ENCODE results near the gene CEP170B. TPM values are rescaled to one million over a fixed set of nuclear protein-coding genes. Genes with fewer than 3 reads are reported as not detected.
A peak's percentile ranks its signal among the peaks of the same experiment; 100 is the strongest.
"Not testable (repeated sequence)": the region's sequence is repeated elsewhere in the genome, so short reads cannot be mapped to it uniquely, and the experiment has no call there.

The CEP170B gene
- total and polyA plus RNA-seq, 3 donors from 2014 or later = 33.9 to 79.7 (median 73.9) TPM

DNA sequence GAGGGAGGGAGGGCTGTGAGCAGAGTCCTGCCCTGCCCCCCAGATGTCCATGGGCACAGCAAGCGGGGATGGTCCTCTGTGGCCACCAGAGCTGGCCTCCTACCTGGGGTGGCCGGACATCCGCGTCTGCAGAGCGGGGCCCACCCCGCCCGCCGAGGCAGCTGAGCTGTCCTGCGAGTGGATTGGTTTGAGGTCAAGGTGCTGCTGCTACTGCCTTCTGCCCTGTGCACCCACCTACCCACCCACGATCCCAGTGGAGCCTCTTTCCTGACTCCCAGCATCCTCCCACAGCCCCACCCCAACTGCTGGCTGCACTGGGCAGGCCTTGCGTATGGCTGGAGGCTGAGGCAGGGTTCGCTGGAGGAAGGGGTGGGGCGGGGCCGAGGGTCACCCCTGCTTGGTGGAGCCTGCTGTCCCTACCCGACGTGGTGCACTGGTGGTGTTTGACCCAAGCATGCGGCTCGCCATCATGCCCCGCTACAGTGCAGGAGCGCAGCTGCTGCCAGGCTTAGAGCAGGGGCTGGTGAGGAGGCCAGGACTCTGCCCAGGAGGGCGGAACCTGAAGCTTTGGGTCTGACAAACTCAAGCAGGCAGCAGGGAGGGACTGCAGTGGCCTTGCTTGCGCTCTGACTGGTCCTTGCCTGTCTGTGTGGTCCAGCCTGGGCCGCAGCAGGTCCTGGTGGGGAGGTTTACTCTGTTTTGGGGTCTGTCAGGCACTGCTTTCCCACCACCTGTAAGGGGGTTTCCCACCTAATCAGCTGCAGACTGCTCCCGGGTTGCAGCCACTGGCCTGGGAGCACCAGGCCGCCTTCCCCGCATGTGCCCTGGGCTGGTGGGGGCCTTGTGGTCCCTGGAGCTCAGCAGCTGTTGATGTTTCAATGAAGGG, 23.7 kb downstream of the CEP170B start:
- Histone ChIP-seq H3K36me3 (ENCODE audit: low read depth, missing control alignments) (no peaks in the 10 kb centered on the region), H3K4me1 (no peaks in the 10 kb centered on the region), H3K27me3 (no peaks in the 10 kb centered on the region), H3K4me3 (no peak overlapping the region), H3K9me3 (no peaks in the 10 kb centered on the region), H3K27ac (no peak overlapping the region)
- DNase-seq = peak; percentile 12
- 95% methylated on average over 22 of the region's 26 CpGs; no CpG with 5 or more reads in 1 of the 2 donors for WGBS, 2 donors
- TF ChIP-seq POLR2A (IDR thresholded peaks at IDR 0.05) = no peak
- TF ChIP-seq, protein P1, sequence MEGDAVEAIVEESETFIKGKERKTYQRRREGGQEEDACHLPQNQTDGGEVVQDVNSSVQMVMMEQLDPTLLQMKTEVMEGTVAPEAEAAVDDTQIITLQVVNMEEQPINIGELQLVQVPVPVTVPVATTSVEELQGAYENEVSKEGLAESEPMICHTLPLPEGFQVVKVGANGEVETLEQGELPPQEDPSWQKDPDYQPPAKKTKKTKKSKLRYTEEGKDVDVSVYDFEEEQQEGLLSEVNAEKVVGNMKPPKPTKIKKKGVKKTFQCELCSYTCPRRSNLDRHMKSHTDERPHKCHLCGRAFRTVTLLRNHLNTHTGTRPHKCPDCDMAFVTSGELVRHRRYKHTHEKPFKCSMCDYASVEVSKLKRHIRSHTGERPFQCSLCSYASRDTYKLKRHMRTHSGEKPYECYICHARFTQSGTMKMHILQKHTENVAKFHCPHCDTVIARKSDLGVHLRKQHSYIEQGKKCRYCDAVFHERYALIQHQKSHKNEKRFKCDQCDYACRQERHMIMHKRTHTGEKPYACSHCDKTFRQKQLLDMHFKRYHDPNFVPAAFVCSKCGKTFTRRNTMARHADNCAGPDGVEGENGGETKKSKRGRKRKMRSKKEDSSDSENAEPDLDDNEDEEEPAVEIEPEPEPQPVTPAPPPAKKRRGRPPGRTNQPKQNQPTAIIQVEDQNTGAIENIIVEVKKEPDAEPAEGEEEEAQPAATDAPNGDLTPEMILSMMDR (IDR thresholded peaks at IDR 0.05) = no peak
- intact Hi-C loops (cut with DNase I; ENCODE audit: low total_unique reads) = no loop called here

DNA sequence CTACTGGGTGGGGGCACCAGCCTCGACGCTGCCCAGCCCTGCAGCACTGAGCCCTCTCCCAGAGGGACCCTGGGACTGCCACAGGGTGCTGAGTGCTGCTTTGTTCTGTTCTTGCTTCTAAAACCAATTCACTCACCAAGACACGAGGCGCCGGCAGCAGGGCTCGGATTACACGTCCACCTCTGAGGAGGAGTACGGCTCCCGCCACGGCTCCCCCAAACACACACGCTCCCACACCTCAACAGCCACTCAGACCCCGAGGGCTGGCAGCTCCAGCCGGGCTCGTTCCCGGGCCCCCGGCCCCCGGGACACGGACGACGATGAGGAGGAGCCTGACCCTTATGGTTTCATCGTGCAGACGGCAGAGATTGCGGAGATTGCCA, 24.3 kb downstream of the CEP170B start:
- Histone ChIP-seq H3K27ac (no peak overlapping the region), H3K9me3 (no peaks in the 10 kb centered on the region), H3K36me3 (ENCODE audit: low read depth, missing control alignments) (no peaks in the 10 kb centered on the region), H3K27me3 (no peaks in the 10 kb centered on the region), H3K4me1 (no peaks in the 10 kb centered on the region), H3K4me3 (no peak overlapping the region)
- TF ChIP-seq, protein P1 (IDR thresholded peaks at IDR 0.05) = no peak
- TF ChIP-seq POLR2A (IDR thresholded peaks at IDR 0.05) = no peak
- intact Hi-C loops (cut with DNase I; ENCODE audit: low total_unique reads) = no loop called here
- 90 to 94% methylated on average over 19 to 23 of the region's 23 CpGs for WGBS, 2 donors
- peak; percentile 12 for DNase-seq

DNA sequence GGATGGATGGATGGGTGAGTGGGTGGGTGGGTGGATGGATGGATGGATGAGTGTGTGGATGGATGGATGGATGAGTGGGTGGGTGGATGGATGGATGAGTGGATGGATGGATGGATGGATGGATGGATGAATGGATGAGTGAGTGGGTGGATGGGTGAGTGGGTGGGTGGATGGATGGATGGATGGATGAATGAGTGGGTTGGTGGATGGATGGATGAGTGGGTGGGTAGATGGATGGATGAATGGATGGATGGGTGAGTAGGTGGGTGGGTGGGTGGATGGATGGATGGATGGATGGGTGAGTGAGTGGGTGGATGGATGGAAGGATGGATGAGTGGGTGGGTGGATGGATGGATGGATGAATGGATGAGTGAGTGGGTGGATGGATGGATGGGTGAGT, 25.2 kb downstream of the CEP170B start:
- not testable (repeated sequence) for H3K27me3 ChIP-seq; H3K27ac ChIP-seq; H3K4me3 ChIP-seq; H3K9me3 ChIP-seq; DNase-seq; H3K4me1 ChIP-seq; H3K36me3 ChIP-seq (ENCODE audit: low read depth, missing control alignments)
- intact Hi-C loops (cut with DNase I; ENCODE audit: low total_unique reads) = loop anchor here (10.0 kb wide), 1 partner anchor 155 kb away; no protein-coding TSS in a partner anchor

- H3K36me3 ChIP-seq (ENCODE audit: low read depth, missing control alignments) = no peaks in the 10 kb centered on the region
- no peak overlapping the region for H3K4me3 ChIP-seq
- H3K27me3 ChIP-seq = no peaks in the 10 kb centered on the region
- TF ChIP-seq, protein P1 (IDR thresholded peaks at IDR 0.05) = no peak
- no peak for TF ChIP-seq POLR2A (IDR thresholded peaks at IDR 0.05)
- H3K27ac ChIP-seq = no peak overlapping the region
- H3K4me1 ChIP-seq = peaks cover 4% of the 10 kb centered on the region
- no peaks in the 10 kb centered on the region for H3K9me3 ChIP-seq
- WGBS, 2 donors = 95 to 100% methylated on average over 4 of the region's 4 CpGs
- no peak for DNase-seq
- intact Hi-C loops (cut with DNase I; ENCODE audit: low total_unique reads) = loop anchor here (10.0 kb wide), 1 partner anchor 154 kb away; no protein-coding TSS in a partner anchor
Observed at GRCh38 chr14:104891121-104891551, 26.1 kb downstream of the CEP170B start.

GRCh38 chr14:104891664-104892530, 26.8 kb downstream of the CEP170B start:
- Histone ChIP-seq H3K36me3 (ENCODE audit: low read depth, missing control alignments) (no peaks in the 10 kb centered on the region), H3K4me1 (peaks cover 4% of the 10 kb centered on the region), H3K27ac (no peak overlapping the region), H3K4me3 (no peak overlapping the region), H3K9me3 (no peaks in the 10 kb centered on the region), H3K27me3 (no peaks in the 10 kb centered on the region)
- WGBS, 2 donors = 54 to 86% methylated on average over 3 to 13 of the region's 13 CpGs
- no peak for DNase-seq
- TF ChIP-seq POLR2A (IDR thresholded peaks at IDR 0.05) = no peak
- TF ChIP-seq, protein P1 (IDR thresholded peaks at IDR 0.05) = no peak
- intact Hi-C loops (cut with DNase I; ENCODE audit: low total_unique reads) = loop anchor here (10.0 kb wide), 1 partner anchor 153 kb away; no protein-coding TSS in a partner anchor

Data from testis (tissue), 3 donors.